GM18909 (cell line): ENCODE results near the gene GSAP.

ENCODE experiments used
- ATAC-seq: cut with Tn5 transposase; IDR thresholded peaks from one replicate; pipeline ENCODE4 v1.9.1; 2021; ENCODE audit warnings: mild to moderate bottlenecking; ENCODE audit not compliant: unreplicated experiment, poor library complexity

Gene GSAP

GRCh38 chr7:77441046-77441445 is 24.9 kb upstream of the GSAP start:
- ATAC-seq, result no peak

DNA sequence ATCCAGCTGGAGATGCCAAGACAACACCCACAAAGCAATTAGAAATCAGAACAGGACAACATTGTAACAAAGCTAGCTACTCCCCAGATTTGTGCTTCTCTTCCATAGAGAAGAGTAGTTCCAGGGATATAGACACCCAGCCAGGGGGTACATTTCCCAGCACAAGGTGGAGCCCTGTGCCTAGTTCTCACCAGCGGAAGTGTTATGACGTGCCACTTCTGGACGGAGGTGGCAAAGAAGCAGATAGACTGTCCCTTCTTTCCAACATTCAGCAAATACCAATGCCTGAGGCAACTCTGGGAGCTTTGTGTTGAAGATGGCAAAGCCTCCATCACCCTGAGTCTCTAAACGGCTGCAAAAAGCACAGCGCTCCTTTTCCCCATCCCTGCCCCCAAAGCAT is 23.4 kb upstream of the GSAP start:
- no peak for ATAC-seq

DNA sequence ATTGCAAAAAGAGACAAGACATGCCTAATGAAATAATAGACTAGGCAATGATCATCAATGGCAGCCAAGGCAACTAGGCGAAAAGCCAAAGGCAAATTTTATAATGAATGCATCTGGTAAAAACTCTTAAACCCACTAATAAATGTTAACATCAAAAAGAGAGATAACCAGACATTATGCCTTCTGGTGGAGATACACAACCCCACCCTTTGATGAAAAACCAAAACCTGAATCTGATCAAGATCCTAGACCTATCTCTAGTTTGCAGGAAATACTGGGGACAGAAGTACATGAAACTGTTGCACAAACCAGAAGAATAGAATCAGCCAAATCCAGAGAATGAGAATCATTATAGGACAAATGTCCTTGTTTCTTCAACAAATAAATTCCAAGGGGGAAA is 22.0 kb upstream of the GSAP start:
- ATAC-seq, result no peak

- no peak for ATAC-seq
These were observed 18.6 kb upstream of the GSAP start for GRCh38 chr7:77434570-77435275.

DNA sequence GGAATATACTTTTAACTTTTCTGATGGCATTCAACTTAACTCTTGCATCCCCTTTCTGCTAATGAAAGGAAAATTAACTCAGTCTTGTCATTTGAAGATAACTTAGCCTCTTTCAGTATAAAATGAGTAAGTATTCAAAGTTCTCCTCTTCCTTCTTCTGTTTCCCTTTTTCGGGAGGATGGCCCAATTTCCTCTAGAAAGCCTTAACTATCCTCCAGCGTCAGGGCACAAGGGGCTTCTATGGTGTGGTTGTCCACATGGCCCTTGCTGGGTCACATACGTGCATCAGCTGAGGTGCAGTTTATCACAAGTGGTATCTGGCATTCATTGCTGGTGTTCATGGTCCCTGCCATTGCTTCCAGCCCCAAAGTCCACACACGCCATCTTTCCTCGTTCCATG is 17.8 kb upstream of the GSAP start:
- ATAC-seq, result no peak

GRCh38 chr7:77430927-77431326 is 14.8 kb upstream of the GSAP start:
- no peak for ATAC-seq

- no peak for ATAC-seq
These were observed 12.7 kb upstream of the GSAP start for GRCh38 chr7:77428777-77429231.

- no peak for ATAC-seq
These were observed 12.0 kb upstream of the GSAP start for GRCh38 chr7:77427996-77428603.

DNA sequence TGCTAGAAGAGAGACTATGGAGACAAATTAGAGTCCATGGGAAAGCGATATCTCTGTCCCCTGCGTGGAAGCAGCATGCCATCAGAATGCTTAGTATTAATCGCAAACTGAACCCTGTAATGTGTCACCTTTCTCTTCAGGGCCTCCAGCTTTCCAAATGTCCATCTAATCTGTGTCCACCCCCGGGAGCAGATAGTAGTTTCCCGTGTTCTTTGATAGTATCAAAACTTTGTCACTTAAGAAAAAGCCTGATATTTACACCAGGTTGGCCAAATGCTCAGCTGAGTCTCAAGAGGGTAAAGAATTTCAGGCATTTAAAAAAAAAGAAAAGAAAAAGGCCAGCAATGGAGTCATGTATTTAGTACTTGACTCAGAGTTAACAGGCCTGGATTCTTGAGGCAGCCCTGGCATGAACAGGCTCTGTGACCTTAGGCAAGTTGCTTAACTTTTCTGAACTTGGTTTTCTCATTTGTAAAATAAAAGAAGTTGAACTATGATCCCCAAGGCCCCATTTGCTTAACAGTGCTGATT is 10.4 kb upstream of the GSAP start:
- no peak for ATAC-seq

- no peak for ATAC-seq
These were observed 9.9 kb upstream of the GSAP start for GRCh38 chr7:77426052-77426404.

- ATAC-seq, result no peak
These were observed 9.2 kb upstream of the GSAP start for GRCh38 chr7:77425101-77426051.

GRCh38 chr7:77422500-77422899 is 6.4 kb upstream of the GSAP start:
- ATAC-seq, result no peak

DNA sequence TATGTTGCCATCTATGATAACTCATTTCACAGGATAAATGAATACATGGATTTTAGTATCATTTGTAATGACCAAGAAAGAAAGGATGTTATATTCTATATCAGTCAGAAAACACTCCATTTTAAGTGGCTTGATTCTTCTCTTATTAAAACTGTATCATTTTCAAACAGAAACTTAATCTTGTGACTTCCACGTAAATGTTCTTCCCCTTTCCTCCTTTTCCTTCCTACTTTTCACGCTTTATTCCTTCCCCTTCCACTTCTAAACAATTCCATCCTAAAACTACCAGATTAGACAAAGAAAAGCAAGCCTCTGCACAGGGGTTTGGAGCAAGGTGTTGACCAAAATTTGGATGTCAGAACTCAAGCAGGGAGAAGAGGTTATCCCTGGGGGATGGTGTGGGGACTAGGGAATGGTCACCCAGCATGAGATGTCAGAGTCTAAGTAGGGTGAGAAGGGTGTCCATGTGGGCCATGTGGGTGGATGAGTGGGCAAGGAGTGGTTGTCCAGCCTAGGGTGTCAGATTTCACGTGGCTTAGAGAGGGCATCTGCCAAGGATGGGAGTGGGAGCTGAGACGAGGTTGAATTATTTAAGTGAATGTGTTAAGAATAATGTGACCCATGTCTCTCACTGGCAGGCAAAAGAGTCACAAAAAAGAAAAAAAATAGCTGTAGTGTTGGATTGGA is 5.0 kb upstream of the GSAP start:
- ATAC-seq, result no peak

- no peak for ATAC-seq
These were observed 4.3 kb upstream of the GSAP start for GRCh38 chr7:77420438-77420837.

- ATAC-seq, result no peak
These were observed 3.0 kb upstream of the GSAP start for GRCh38 chr7:77419102-77419501.

- ATAC-seq, result no peak
These were observed 1.7 kb upstream of the GSAP start for GRCh38 chr7:77417801-77418200.

- peak; percentile 23 for ATAC-seq
These were observed 647 bp upstream of the GSAP start for GRCh38 chr7:77416621-77417371.

GRCh38 chr7:77415476-77415822 is 700 bp downstream of the GSAP start:
- ATAC-seq, result peak; percentile 42

- no peak for ATAC-seq
These were observed 2.2 kb downstream of the GSAP start for GRCh38 chr7:77413861-77414424.
